H1 (cell line): Measurements from ENCODE around the gene CSF3R. TPM values are rescaled to one million over a fixed set of nuclear protein-coding genes. Genes with fewer than 3 reads are reported as not detected.

Source experiments
- ATF2 ChIP-seq: IDR thresholded peaks from 2 replicates; pipeline ENCODE4 v1.6.1; 2012; ENCODE audit warnings: low read length, inconsistent platforms
- HDAC2 ChIP-seq, 2 experiments: fragments of 300-600 bp in 1 of 2; sonication (generic) in 1 of 2; IDR thresholded peaks; 2 replicates each; pipeline ENCODE4 v1.6.1; 2011 to 2012; ENCODE audit warnings: low read depth in 2 of 2, low read length in 2 of 2, mild to moderate bottlenecking in 2 of 2, moderate library complexity in 2 of 2, borderline replicate concordance in 1 of 2, inconsistent platforms in 1 of 2
- RFX5 ChIP-seq: IDR thresholded peaks from 2 replicates; pipeline ENCODE4 v1.6.1; 2011; ENCODE audit warnings: low read depth, low read length, improper control_type of control experiment, borderline replicate concordance
- RXRA ChIP-seq: IDR thresholded peaks from 2 replicates; pipeline ENCODE4 v1.6.1; 2011; ENCODE audit warnings: low read depth, mild to moderate bottlenecking, low read length, moderate library complexity; ENCODE audit not compliant: insufficient read depth
- YY1 ChIP-seq: IDR thresholded peaks from 2 replicates; pipeline ENCODE4 v1.6.1; 2011; ENCODE audit warnings: low read depth, mild to moderate bottlenecking, low read length
- polyA plus RNA-seq, 7 experiments: library from polyadenylated mRNA; depleted of rRNA in 3 of 7; stranded (reverse) in 5 of 7; unstranded in 2 of 7; fragments of >200 nt in 5 of 7; fragments of 200-250 nt in 2 of 7; gene quantifications; 1 replicate in 5 of 7; 2 replicates in 1 of 7; 4 replicates in 1 of 7; pipeline versions ENCODE4 v1.2.1 to v1.2.3, GENCODE V29; 2011 to 2013; ENCODE audit warnings: missing spikeins in 2 of 7, mixed read lengths in 2 of 7
- total RNA-seq: library from RNA; stranded (reverse); fragmentation: NEBNext Ultra II Directional; extraction: Animal tissue kit (Norgen Biotek cat#: 25700); gene quantifications from 2 replicates; pipeline ENCODE4 v1.2.1, GENCODE V29; 2021
- TF ChIP-seq, protein P1 (sequence below): fragments of 300-600 bp; sonication (generic); IDR thresholded peaks from 2 replicates; pipeline ENCODE4 v1.7.1; 2012; ENCODE audit warnings: low read length, moderate library complexity, mild to moderate bottlenecking, inconsistent platforms; ENCODE audit not compliant: insufficient replicate concordance

The CSF3R gene
- total and polyA plus RNA-seq, 2 of the 8 experiments (the other 6 are each of a cell fraction or from before 2014, with no cell fraction given), result not detected

- no peak for TF ChIP-seq ATF2
- TF ChIP-seq HDAC2 (IDR thresholded peaks at IDR 0.05; ENCODE audit: borderline replicate concordance in 1 of 2, low read depth in 2 of 2, low read length in 2 of 2), result no peak
- no peak for TF ChIP-seq YY1
- no peak for TF ChIP-seq RFX5
- TF ChIP-seq RXRA, result no peak
- TF ChIP-seq, protein P1, sequence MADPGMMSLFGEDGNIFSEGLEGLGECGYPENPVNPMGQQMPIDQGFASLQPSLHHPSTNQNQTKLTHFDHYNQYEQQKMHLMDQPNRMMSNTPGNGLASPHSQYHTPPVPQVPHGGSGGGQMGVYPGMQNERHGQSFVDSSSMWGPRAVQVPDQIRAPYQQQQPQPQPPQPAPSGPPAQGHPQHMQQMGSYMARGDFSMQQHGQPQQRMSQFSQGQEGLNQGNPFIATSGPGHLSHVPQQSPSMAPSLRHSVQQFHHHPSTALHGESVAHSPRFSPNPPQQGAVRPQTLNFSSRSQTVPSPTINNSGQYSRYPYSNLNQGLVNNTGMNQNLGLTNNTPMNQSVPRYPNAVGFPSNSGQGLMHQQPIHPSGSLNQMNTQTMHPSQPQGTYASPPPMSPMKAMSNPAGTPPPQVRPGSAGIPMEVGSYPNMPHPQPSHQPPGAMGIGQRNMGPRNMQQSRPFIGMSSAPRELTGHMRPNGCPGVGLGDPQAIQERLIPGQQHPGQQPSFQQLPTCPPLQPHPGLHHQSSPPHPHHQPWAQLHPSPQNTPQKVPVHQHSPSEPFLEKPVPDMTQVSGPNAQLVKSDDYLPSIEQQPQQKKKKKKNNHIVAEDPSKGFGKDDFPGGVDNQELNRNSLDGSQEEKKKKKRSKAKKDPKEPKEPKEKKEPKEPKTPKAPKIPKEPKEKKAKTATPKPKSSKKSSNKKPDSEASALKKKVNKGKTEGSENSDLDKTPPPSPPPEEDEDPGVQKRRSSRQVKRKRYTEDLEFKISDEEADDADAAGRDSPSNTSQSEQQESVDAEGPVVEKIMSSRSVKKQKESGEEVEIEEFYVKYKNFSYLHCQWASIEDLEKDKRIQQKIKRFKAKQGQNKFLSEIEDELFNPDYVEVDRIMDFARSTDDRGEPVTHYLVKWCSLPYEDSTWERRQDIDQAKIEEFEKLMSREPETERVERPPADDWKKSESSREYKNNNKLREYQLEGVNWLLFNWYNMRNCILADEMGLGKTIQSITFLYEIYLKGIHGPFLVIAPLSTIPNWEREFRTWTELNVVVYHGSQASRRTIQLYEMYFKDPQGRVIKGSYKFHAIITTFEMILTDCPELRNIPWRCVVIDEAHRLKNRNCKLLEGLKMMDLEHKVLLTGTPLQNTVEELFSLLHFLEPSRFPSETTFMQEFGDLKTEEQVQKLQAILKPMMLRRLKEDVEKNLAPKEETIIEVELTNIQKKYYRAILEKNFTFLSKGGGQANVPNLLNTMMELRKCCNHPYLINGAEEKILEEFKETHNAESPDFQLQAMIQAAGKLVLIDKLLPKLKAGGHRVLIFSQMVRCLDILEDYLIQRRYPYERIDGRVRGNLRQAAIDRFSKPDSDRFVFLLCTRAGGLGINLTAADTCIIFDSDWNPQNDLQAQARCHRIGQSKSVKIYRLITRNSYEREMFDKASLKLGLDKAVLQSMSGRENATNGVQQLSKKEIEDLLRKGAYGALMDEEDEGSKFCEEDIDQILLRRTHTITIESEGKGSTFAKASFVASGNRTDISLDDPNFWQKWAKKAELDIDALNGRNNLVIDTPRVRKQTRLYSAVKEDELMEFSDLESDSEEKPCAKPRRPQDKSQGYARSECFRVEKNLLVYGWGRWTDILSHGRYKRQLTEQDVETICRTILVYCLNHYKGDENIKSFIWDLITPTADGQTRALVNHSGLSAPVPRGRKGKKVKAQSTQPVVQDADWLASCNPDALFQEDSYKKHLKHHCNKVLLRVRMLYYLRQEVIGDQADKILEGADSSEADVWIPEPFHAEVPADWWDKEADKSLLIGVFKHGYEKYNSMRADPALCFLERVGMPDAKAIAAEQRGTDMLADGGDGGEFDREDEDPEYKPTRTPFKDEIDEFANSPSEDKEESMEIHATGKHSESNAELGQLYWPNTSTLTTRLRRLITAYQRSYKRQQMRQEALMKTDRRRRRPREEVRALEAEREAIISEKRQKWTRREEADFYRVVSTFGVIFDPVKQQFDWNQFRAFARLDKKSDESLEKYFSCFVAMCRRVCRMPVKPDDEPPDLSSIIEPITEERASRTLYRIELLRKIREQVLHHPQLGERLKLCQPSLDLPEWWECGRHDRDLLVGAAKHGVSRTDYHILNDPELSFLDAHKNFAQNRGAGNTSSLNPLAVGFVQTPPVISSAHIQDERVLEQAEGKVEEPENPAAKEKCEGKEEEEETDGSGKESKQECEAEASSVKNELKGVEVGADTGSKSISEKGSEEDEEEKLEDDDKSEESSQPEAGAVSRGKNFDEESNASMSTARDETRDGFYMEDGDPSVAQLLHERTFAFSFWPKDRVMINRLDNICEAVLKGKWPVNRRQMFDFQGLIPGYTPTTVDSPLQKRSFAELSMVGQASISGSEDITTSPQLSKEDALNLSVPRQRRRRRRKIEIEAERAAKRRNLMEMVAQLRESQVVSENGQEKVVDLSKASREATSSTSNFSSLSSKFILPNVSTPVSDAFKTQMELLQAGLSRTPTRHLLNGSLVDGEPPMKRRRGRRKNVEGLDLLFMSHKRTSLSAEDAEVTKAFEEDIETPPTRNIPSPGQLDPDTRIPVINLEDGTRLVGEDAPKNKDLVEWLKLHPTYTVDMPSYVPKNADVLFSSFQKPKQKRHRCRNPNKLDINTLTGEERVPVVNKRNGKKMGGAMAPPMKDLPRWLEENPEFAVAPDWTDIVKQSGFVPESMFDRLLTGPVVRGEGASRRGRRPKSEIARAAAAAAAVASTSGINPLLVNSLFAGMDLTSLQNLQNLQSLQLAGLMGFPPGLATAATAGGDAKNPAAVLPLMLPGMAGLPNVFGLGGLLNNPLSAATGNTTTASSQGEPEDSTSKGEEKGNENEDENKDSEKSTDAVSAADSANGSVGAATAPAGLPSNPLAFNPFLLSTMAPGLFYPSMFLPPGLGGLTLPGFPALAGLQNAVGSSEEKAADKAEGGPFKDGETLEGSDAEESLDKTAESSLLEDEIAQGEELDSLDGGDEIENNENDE, result no peak
Observed at GRCh38 chr1:36531833-36532232, 49.1 kb upstream of the CSF3R start (continued).
